Bronchial epithelial cell (primary cell): ENCODE measurements around the gene UGT1A3. TPM values are rescaled to one million over a fixed set of nuclear protein-coding genes. Genes with fewer than 3 reads are reported as not detected.
"Not testable (repeated sequence)": the region's sequence is repeated elsewhere in the genome, so short reads cannot be mapped to it uniquely, and the experiment has no call there.

Experiments
- DNase-seq: peaks from one replicate; pipeline ENCODE4 v3.0.0-alpha.2; 2010; ENCODE audit warnings: low read depth
- FAIRE-seq: peaks from 2 replicates; lab custom pipeline; 2011; peaks lifted over from hg19 to GRCh38; lab: Jason Lieb, UNC
- H3K27me3 ChIP-seq: 2 replicates; pipeline ENCODE4 v1.5.1; 2011; ENCODE audit warnings: low read length; ENCODE audit not compliant: control insufficient read depth, insufficient read depth
- H3K36me3 ChIP-seq: 2 replicates; pipeline ENCODE4 v1.5.1; 2011; ENCODE audit warnings: low read length; ENCODE audit not compliant: control insufficient read depth, insufficient read depth
- H3K4me3 ChIP-seq: 2 replicates; pipeline ENCODE4 v1.5.1; 2011; ENCODE audit warnings: mild to moderate bottlenecking, low read depth, low read length, control low read depth
- total RNA-seq: library from RNA; depleted of rRNA; stranded (reverse); fragments of >200 nt; gene quantifications from 2 replicates; pipeline ENCODE4 v1.2.1, GENCODE V29; 2014
- TF ChIP-seq, protein P1 (sequence below): IDR thresholded peaks from 2 replicates; pipeline ENCODE4 v1.5.1; 2011; ENCODE audit warnings: mild to moderate bottlenecking, moderate library complexity, low read length, control low read depth, inconsistent platforms; ENCODE audit not compliant: insufficient read depth, severe bottlenecking

Gene UGT1A3
- total RNA-seq, 1 donor from 2014 or later = not detected

DNA sequence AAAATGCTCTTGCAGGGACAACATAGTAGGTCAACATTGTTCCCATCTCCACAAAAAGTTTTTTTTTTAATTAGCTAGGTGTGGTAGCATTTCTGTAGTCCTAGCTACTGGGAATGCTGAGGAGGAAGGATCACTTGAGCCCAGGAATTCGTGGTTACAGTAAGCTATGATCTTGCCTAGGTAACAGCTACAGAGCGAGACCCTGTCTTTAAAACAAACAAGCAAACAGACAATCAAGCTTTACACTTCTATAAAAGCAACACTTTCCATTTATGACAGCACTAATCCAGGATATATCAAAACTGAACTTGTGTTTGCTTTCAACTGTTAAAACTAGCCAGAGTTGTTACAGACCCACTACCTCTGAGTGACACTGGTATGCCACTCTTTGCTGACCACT is 12.0 kb downstream of the UGT1A3 start:
- peaks cover 6% of the 10 kb centered on the region for H3K36me3 ChIP-seq
- DNase-seq (no peak), FAIRE-seq (no peak)
- no peaks in the 10 kb centered on the region for H3K27me3 ChIP-seq
- TF ChIP-seq, protein P1, sequence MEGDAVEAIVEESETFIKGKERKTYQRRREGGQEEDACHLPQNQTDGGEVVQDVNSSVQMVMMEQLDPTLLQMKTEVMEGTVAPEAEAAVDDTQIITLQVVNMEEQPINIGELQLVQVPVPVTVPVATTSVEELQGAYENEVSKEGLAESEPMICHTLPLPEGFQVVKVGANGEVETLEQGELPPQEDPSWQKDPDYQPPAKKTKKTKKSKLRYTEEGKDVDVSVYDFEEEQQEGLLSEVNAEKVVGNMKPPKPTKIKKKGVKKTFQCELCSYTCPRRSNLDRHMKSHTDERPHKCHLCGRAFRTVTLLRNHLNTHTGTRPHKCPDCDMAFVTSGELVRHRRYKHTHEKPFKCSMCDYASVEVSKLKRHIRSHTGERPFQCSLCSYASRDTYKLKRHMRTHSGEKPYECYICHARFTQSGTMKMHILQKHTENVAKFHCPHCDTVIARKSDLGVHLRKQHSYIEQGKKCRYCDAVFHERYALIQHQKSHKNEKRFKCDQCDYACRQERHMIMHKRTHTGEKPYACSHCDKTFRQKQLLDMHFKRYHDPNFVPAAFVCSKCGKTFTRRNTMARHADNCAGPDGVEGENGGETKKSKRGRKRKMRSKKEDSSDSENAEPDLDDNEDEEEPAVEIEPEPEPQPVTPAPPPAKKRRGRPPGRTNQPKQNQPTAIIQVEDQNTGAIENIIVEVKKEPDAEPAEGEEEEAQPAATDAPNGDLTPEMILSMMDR = no peak
- no peak overlapping the region for H3K4me3 ChIP-seq

DNA sequence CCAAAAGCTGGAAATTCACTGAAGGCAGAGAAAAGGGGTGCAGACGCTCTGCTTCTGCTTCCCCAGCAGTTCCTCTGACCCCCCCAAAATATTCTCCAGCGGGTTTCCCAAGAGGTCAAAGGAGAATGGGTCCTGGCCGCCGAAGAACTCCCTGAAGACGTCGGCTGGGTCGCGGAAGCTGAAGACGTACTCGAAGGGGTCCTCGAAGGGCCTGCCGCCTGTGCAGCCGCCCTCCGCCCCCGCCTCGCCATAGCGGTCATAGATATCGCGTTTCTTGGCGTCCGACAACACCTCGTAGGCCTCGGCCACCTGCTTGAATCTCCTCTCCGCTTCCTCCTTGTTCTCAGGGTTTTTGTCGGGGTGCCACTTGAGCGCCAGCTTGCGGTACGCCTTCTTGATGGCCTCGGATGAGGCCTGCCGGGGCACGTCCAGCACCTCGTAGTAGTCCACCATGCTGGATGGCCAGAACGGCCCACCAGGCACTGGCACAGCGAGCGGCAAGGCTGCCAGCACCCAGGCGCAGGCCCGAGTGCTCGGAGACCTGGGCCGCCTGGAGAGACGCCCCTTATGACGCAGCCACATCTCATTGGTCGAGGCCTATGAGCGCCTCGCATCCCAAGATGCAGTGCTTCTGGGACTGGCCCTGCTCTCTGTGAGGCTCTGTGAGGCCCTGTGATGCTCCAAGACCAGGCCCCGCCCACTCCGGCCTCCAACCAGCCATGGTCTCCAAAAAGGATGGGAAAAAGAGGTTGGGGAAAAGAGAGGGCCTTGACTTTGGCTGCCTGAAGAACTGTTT is 14.8 kb downstream of the UGT1A3 start:
- H3K36me3 ChIP-seq = peaks cover 1% of the 10 kb centered on the region
- no peaks in the 10 kb centered on the region for H3K27me3 ChIP-seq
- FAIRE-seq (no peak), DNase-seq (no peak)
- no peak overlapping the region for H3K4me3 ChIP-seq
- TF ChIP-seq, protein P1 = no peak

DNA sequence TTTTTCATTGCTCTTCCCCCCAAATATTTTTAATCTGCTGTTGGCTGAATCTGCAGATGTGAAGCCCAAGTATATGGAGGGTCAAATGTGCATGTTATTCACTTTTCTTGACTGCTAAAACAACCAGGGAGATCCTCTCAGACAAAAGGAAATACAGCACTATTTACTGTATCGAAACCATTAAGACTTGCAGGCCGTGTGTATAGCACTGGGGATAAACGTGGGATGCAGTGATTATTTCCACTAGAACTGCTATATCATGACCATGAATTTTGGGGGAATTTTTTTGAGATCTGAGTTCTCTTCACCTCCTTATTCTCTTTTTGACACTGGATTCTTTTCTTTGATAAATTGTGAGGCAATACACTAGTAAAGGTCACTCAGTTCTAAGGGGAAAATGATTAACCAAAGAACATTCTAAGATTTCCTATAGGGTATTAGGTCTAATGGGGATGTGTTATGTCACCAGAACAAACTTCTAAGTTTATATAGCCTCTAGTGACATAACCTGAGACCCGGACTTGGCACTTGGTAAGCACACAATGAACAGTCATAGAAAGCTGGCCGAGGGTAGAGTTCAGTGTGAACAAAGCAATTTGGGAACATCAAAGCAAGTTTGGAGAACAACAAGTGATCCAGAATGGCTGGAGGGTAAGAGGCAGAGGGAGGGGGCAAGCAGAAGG is 16.4 kb downstream of the UGT1A3 start:
- Histone ChIP-seq H3K36me3 (peaks cover 1% of the 10 kb centered on the region), H3K27me3 (no peaks in the 10 kb centered on the region), H3K4me3 (no peak overlapping the region)
- peak; percentile 28 for FAIRE-seq
- DNase-seq = no peak
- TF ChIP-seq, protein P1 = no peak

DNA sequence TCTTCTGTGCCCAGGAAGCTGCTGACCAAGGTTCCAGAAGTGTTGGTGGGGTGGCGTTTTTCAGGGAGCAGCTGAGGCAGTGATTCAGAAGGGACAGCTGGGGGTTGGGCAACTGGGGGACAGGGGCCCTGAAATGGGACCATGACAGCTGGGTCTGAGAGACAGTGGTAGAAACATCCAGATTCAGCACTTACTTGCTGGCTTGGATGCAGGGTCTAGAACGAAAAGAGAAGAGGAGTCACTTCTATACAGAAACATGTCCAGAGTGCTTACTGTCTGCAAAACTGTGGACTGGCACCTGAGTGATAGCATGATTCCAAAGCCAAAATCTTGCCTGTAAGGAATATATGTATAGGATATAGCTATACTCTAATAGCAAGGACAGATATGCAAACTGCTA is 17.0 kb downstream of the UGT1A3 start:
- H3K4me3 ChIP-seq, FAIRE-seq, H3K27me3 ChIP-seq, H3K36me3 ChIP-seq, DNase-seq: not testable (repeated sequence)

DNA sequence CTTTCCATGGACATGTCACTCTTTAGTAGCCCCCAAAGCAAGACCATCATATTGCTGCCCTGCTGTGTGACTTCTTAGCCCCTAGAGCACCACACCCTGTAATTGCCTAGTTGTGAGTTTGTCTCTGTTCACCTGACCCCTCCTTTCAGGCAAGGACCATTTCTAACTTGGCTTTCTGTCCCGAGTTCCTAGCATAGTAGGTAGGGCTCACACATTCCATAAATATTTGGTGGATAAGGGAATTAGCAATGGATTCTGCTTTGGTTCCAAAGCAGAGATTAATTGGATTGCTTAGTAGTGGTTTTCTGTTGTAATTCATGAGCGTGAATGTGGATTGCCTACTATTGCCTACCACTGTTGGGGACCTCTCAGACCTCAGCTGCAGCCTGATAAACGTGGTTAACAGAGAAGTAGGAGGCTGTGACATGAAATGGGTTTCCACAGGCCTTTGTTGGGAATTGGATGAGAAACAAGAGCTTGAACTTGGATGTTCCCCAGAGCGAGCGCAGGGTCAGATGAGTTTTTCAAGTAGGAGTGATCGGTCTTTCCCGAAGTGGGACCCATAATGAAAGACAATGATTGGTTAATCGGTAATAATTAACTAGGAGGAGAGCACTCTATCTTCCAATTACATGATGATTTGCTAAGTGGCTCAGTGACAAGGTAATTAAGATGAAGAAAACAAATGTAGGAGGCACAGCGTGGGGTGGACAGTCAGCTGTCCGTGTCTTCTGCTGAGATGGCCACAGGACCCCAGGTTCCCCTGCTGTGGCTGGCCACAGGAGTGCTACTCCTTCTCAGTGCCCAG is 17.8 kb downstream of the UGT1A3 start:
- Histone ChIP-seq H3K27me3 (no peaks in the 10 kb centered on the region), H3K4me3 (no peak overlapping the region), H3K36me3 (peaks cover 1% of the 10 kb centered on the region)
- no peak for DNase-seq
- FAIRE-seq = no peak
- TF ChIP-seq, protein P1 = no peak

DNA sequence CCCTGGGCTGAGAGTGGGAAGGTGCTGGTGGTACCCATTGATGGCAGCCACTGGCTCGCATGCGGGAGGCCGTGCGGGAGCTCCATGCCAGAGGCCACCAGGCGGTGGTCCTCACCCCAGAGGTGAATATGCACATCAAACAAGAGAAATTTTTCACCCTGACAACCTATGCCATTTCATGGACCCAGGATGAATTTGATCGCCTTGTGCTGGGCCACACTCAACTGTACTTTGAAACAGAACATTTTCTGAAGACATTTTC is 18.4 kb downstream of the UGT1A3 start:
- DNase-seq = no peak
- TF ChIP-seq, protein P1 = no peak
- FAIRE-seq = no peak
- Histone ChIP-seq H3K36me3 (peaks cover 1% of the 10 kb centered on the region), H3K27me3 (no peaks in the 10 kb centered on the region), H3K4me3 (no peak overlapping the region)

DNA sequence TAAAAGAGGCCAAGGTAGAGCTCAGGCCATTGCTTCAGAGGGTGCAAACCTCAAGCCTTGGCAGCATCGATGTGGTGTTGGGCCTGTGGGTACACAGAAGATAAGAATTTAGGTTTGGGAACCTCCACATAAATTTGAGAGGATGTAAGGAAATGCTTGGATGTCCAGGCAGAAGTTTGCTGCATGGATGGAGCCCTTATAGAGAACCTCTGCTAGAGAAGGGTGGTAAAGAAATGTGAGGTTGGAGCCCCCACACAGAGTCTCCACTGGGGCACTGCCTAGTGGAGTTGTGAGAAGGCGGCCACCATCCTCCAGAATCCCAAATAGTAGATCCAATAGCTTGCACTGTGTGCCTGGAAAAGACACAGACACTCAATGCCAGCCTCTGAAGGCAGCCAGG is 21.8 kb downstream of the UGT1A3 start:
- not testable (repeated sequence) for DNase-seq, H3K4me3 ChIP-seq, H3K27me3 ChIP-seq, H3K36me3 ChIP-seq, FAIRE-seq

DNA sequence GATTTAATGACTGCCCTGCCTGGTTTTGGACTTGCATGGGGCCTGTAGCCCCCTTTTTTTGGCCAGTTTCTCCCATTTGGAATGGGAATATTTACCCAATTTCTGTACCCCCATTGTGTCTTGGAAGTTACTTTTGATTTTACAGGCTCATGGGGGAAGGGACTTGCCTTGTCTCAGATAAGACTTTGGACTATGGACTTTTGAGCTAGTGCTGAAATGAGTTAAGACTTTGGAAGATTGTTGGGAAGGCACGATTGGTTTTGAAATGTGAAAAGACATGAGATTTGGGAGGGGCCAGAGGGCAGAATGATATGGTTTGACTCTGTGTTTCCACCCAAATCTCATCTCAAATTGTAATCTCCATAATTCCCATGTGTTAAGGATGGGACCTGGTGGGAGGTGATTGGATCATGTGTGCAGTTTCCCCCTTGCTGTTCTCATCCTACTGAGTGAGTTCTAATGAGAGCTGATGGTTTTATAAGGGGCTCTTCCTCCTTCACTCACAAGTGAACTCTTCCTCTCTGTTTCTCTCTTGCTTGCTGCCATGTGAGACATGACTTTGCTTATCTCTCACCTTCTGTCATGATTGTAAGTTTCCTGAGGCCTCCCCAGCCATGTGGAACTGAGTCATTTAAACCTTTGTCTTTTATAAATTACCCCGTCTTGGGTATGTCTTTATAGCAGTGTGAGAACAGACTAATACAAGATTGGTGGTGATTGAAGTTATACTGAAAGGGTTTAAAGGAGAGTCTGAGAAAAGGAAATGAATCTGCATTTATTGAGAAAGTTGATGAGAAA is 22.6 kb downstream of the UGT1A3 start:
- not testable (repeated sequence) for FAIRE-seq, H3K4me3 ChIP-seq, H3K27me3 ChIP-seq, DNase-seq, H3K36me3 ChIP-seq
